GM12878 (cell line): Measurements from ENCODE around the gene SCN8A. TPM values are rescaled to one million over a fixed set of nuclear protein-coding genes. Genes with fewer than 3 reads are reported as not detected.

Source experiments
- ATAC-seq: fragments of 200-7000 bp; cut with Tn5 transposase; 3 replicates; pipeline ENCODE4 v1.9.1; 2020; ENCODE audit warnings: mild to moderate bottlenecking, moderate library complexity
- BruUV-seq: library from RNA; stranded (reverse); fragments of 400-500 nt; replicated peaks from 2 replicates; lab custom pipeline; 2021; lab: Mats Ljungman, UMichigan
- CTCF ChIA-PET: fragments of 300-600 bp; sonication (Branson Sonifier 250); formaldehyde crosslinking; extraction: SDS; loops from one replicate; lab custom pipeline; 2021; ENCODE audit warnings: inconsistent platforms; lab: Yijun Ruan, JAX
- POLR2A ChIA-PET: fragments of 350-600 bp; formaldehyde crosslinking; extraction: SDS; loops from one replicate; lab custom pipeline; 2021; ENCODE audit warnings: inconsistent platforms; lab: Charles Lee
- RAD21 ChIA-PET: fragments of 300-600 bp; sonication (Branson Sonifier 250); formaldehyde crosslinking; loops from one replicate; lab custom pipeline; 2023; ENCODE audit warnings: antibody characterized with exemption; ENCODE audit not compliant: unreplicated experiment; lab: Charles Lee
- SMC1A ChIA-PET: fragments of 300-600 bp; sonication (Branson Sonifier 250); formaldehyde crosslinking; loops from one replicate; lab custom pipeline; 2023; ENCODE audit not compliant: unreplicated experiment, uncharacterized antibody; lab: Charles Lee
- DNase-seq: peaks from one replicate; pipeline ENCODE4 v3.0.0-alpha.2; 2011; ENCODE audit warnings: low read depth, low spot score
- FAIRE-seq: peaks from 3 replicates; lab custom pipeline; 2011; peaks lifted over from hg19 to GRCh38; lab: Jason Lieb, UNC
- H2AFZ ChIP-seq: 2 replicates; pipeline ENCODE4 v1.6.0; 2011; ENCODE audit warnings: low read depth, low read length, control low read depth; ENCODE audit not compliant: control insufficient read depth
- H3K27ac ChIP-seq: 2 replicates; pipeline ENCODE4 v1.5.1; 2011; ENCODE audit warnings: control low read depth; ENCODE audit not compliant: control insufficient read depth, insufficient read depth
- H3K27me3 ChIP-seq, 2 experiments: replicated peaks in 1 of 2; 2 replicates each; pipeline versions ENCODE4 v1.6.0 to v1.6.1; 2011; ENCODE audit warnings: low read length in 1 of 2; ENCODE audit not compliant: control insufficient read depth in 2 of 2, insufficient read depth in 2 of 2
- H3K36me3 ChIP-seq, 2 experiments: 2 replicates each; pipeline ENCODE4 v1.5.1; 2011; ENCODE audit warnings: low read length in 1 of 2; ENCODE audit not compliant: control insufficient read depth in 2 of 2, insufficient read depth in 2 of 2
- H3K4me1 ChIP-seq: 2 replicates; pipeline ENCODE4 v1.6.1; 2011; ENCODE audit warnings: mild to moderate bottlenecking, low read length, moderate library complexity, mixed read lengths; ENCODE audit not compliant: control insufficient read depth, insufficient read depth
- H3K4me2 ChIP-seq: 2 replicates; pipeline ENCODE4 v1.6.0; 2011; ENCODE audit warnings: control low read depth; ENCODE audit not compliant: control insufficient read depth, insufficient read depth
- H3K4me3 ChIP-seq: fragments of 200-600 bp; sonication (generic); 2 replicates; pipeline ENCODE4 v1.5.1; 2016
- H3K79me2 ChIP-seq: 2 replicates; pipeline ENCODE4 v1.6.0; 2011; ENCODE audit warnings: low read length; ENCODE audit not compliant: control insufficient read depth, insufficient read depth
- H3K9ac ChIP-seq: 2 replicates; pipeline ENCODE4 v1.8.0; 2011; ENCODE audit warnings: low read length, control low read depth, mixed read lengths; ENCODE audit not compliant: control insufficient read depth, insufficient read depth
- H3K9me3 ChIP-seq: replicated peaks from 3 replicates; pipeline ENCODE4 v1.5.1; 2011; ENCODE audit warnings: mild to moderate bottlenecking, low read length; ENCODE audit not compliant: control insufficient read depth, insufficient read depth
- H4K20me1 ChIP-seq: 2 replicates; pipeline ENCODE4 v1.6.0; 2011; ENCODE audit not compliant: control insufficient read depth, insufficient read depth
- CBX3 ChIP-seq: fragments of 200-600 bp; sonication (generic); IDR thresholded peaks from 2 replicates; pipeline ENCODE4 v1.6.1; 2016; ENCODE audit warnings: low read depth, borderline replicate concordance
- CEBPB ChIP-seq, 2 experiments: fragments of 150-350 bp in 1 of 2; IDR thresholded peaks; 2 replicates each; pipeline ENCODE4 v1.6.1; 2012 to 2014; ENCODE audit warnings: low read depth in 2 of 2, low read length in 2 of 2, borderline replicate concordance in 1 of 2, inconsistent platforms in 1 of 2
- EP300 ChIP-seq, 2 experiments: fragments of 150-350 bp in 1 of 2; IDR thresholded peaks; 2 replicates each; pipeline ENCODE4 v1.6.1; 2011 to 2012; ENCODE audit warnings: low read depth in 2 of 2, low read length in 2 of 2, borderline replicate concordance in 1 of 2, improper control_type of control experiment in 1 of 2, inconsistent platforms in 1 of 2; ENCODE audit not compliant: control insufficient read depth in 1 of 2
- KDM1A ChIP-seq: fragments of 200-600 bp; sonication (generic); IDR thresholded peaks from 2 replicates; pipeline ENCODE4 v1.6.1; 2016; ENCODE audit warnings: borderline replicate concordance
- LARP7 ChIP-seq: fragments of 450-650 bp; IDR thresholded peaks from 2 replicates; pipeline ENCODE4 v1.6.1; 2017; ENCODE audit warnings: mild to moderate bottlenecking
- MTA3 ChIP-seq: IDR thresholded peaks from 2 replicates; pipeline ENCODE4 v1.6.1; 2012; ENCODE audit warnings: low read length, inconsistent platforms, borderline replicate concordance
- NFYB ChIP-seq: IDR thresholded peaks from 2 replicates; pipeline ENCODE4 v1.6.1; 2011; ENCODE audit warnings: low read depth, mild to moderate bottlenecking, low read length, improper control_type of control experiment, moderate library complexity; ENCODE audit not compliant: insufficient read depth
- SMAD5 ChIP-seq: IDR thresholded peaks from 2 replicates; pipeline ENCODE4 v1.6.1; 2016; ENCODE audit warnings: antibody characterized with exemption, low read depth
- SMARCA5 ChIP-seq: fragments of 450-650 bp; IDR thresholded peaks from 2 replicates; pipeline ENCODE4 v1.6.1; 2017; ENCODE audit warnings: mild to moderate bottlenecking
- STAT1 ChIP-seq: fragments of 450-650 bp; conservative IDR thresholded peaks from 2 replicates; pipeline ENCODE4 v1.6.1; 2014; ENCODE audit warnings: antibody characterized with exemption, mild to moderate bottlenecking
- SUZ12 ChIP-seq: fragments of 200-600 bp; sonication (generic); IDR thresholded peaks from one replicate; pipeline ENCODE4 v1.6.1; 2018; ENCODE audit warnings: antibody characterized with exemption, mild to moderate bottlenecking; ENCODE audit not compliant: unreplicated experiment
- TBL1XR1 ChIP-seq: IDR thresholded peaks from 2 replicates; pipeline ENCODE4 v1.6.1; 2012; ENCODE audit warnings: low read depth, low read length, improper control_type of control experiment
- WRNIP1 ChIP-seq: IDR thresholded peaks from 2 replicates; pipeline ENCODE4 v1.6.1; 2011; ENCODE audit warnings: low read depth, low read length, improper control_type of control experiment, borderline replicate concordance
- YBX1 ChIP-seq: fragments of 450-650 bp; IDR thresholded peaks from 2 replicates; pipeline ENCODE4 v1.6.1; 2016; ENCODE audit warnings: antibody characterized with exemption
- ZNF24 ChIP-seq: fragments of 450-650 bp; IDR thresholded peaks from 2 replicates; pipeline ENCODE4 v1.6.1; 2017; ENCODE audit warnings: antibody characterized with exemption, mild to moderate bottlenecking
- ZNF384 ChIP-seq: IDR thresholded peaks from 2 replicates; pipeline ENCODE4 v1.6.1; 2012; ENCODE audit warnings: low read depth, mild to moderate bottlenecking, low read length, improper control_type of control experiment, borderline replicate concordance
- WGBS: methylation state at CpG from one replicate; pipeline ENCODE4 v1.1.6; 2016; ENCODE audit warnings: low lambda C conversion rate; ENCODE audit not compliant: insufficient replicate concordance, insufficient coverage; ENCODE audit errors: missing lambda C conversion rate; 5-methylcytosine and 5-hydroxymethylcytosine counted together
- in situ Hi-C: fragments of 300-500 bp; cut with MboI; formaldehyde crosslinking; loops from 9 replicates; pipeline ENCODE4 v1.14.3; 2018; ENCODE audit warnings: mixed read lengths
- intact Hi-C: fragments of 100-400 bp; cut with micrococcal nuclease; formaldehyde crosslinking; loops from one replicate; pipeline ENCODE4 v1.14.2; 2022; ENCODE audit not compliant: unreplicated experiment
- polyA plus RNA-seq, 11 experiments: library from polyadenylated mRNA; depleted of rRNA in 4 of 11; unstranded in 6 of 11; stranded (reverse) in 5 of 11; fragments of >200 nt; fragmentation: Nextera tagmentation in 4 of 11; fragmentation: Illumina TruSeq in 1 of 11; extraction: Ambion mirVana in 4 of 11; extraction: Trizol in 1 of 11; gene quantifications; 1 replicate in 1 of 11; 2 replicates in 10 of 11; pipeline versions ENCODE4 v1.2.1 to v1.2.3, GENCODE V29; 2011 to 2016; ENCODE audit warnings: inconsistent platforms in 2 of 11, missing spikeins in 2 of 11, low read depth in 1 of 11
- total RNA-seq, 4 experiments: library from RNA; depleted of rRNA in 3 of 4; stranded (reverse); fragments of >200 nt in 3 of 4; fragmentation: Illumina TruSeq in 1 of 4; extraction: Trizol in 1 of 4; gene quantifications; 2 replicates each; pipeline versions ENCODE4 v1.2.1 to v1.2.3, GENCODE V29; 2013 to 2021
- TF ChIP-seq, protein P1 (sequence below): IDR thresholded peaks from 2 replicates; pipeline ENCODE4 v1.6.1; 2011; ENCODE audit warnings: low read depth, mild to moderate bottlenecking, low read length, moderate library complexity, borderline replicate concordance; ENCODE audit errors: extremely low read depth
- TF ChIP-seq, protein P2 (sequence below): fragments of 450-650 bp; IDR thresholded peaks from 2 replicates; pipeline ENCODE4 v1.6.1; 2017; ENCODE audit warnings: mild to moderate bottlenecking, low read depth, inconsistent platforms; ENCODE audit not compliant: poor library complexity, severe bottlenecking

The SCN8A gene
- total and polyA plus RNA-seq, 10 of the 15 experiments (the other 5 are each of a cell fraction or from before 2014, with no cell fraction given): 0.02 to 0.23 (median 0.06) TPM; not detected in 2

DNA sequence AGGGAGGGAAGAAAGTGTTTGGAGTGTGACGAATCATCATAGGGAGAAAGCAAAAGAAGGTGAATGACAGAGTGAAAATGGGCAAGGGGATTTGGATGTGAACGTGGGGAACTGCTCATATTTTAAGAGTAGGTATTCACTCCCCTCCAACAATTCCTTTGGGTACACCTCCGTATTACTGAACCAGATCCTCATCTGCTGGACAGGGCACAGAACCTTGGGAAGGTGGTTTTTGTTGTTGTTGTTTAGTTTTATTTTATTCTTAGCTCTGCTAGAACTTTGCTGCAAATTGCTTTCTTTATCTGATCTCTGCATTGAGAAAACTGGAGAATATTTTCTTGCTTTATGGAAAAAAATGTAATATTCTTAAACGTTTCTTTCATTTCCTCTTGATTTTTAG, 7.1 kb downstream of the SCN8A start:
- Histone ChIP-seq H2AFZ (no peak overlapping the region), H4K20me1 (no peaks in the 10 kb centered on the region), H3K4me2 (no peak overlapping the region), H3K27ac (no peak overlapping the region), H3K79me2 (no peaks in the 10 kb centered on the region), H3K9me3 (no peaks in the 10 kb centered on the region), H3K4me3 (no peak overlapping the region), H3K36me3 (no peaks in the 10 kb centered on the region), H3K9ac (no peak overlapping the region), H3K27me3 (no peaks in the 10 kb centered on the region; a peak in 1 of 4 replicates), H3K4me1 (no peaks in the 10 kb centered on the region)
- WGBS: 12% methylated on average over 4 of the region's 4 CpGs
- POLR2A ChIA-PET: no interaction called here
- no peak for FAIRE-seq
- no TSS peak for BruUV-seq
- SMC1A ChIA-PET: no interaction called here
- RAD21 ChIA-PET: no interaction called here
- no peak for TF ChIP-seq SMARCA5
- no peak for TF ChIP-seq STAT1
- TF ChIP-seq EP300 (IDR thresholded peaks at IDR 0.05; ENCODE audit: borderline replicate concordance in 1 of 2, control insufficient read depth in 1 of 2, low read depth in 2 of 2, low read length in 2 of 2): no peak
- TF ChIP-seq, protein P1, sequence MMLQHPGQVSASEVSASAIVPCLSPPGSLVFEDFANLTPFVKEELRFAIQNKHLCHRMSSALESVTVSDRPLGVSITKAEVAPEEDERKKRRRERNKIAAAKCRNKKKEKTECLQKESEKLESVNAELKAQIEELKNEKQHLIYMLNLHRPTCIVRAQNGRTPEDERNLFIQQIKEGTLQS: no peak
- TF ChIP-seq KDM1A: no peak
- no peak for TF ChIP-seq LARP7
- TF ChIP-seq TBL1XR1: no peak
- TF ChIP-seq CEBPB (IDR thresholded peaks at IDR 0.05; ENCODE audit: borderline replicate concordance in 1 of 2, low read depth in 2 of 2, low read length in 2 of 2): no peak
- TF ChIP-seq CBX3: no peak
- no peak for TF ChIP-seq MTA3
- TF ChIP-seq SMAD5: no peak
- no peak for TF ChIP-seq ZNF24
- no peak for TF ChIP-seq SUZ12
- TF ChIP-seq WRNIP1: no peak
- no peak for TF ChIP-seq NFYB
- no peak for TF ChIP-seq YBX1
- no peak for TF ChIP-seq ZNF384
- TF ChIP-seq, protein P2, sequence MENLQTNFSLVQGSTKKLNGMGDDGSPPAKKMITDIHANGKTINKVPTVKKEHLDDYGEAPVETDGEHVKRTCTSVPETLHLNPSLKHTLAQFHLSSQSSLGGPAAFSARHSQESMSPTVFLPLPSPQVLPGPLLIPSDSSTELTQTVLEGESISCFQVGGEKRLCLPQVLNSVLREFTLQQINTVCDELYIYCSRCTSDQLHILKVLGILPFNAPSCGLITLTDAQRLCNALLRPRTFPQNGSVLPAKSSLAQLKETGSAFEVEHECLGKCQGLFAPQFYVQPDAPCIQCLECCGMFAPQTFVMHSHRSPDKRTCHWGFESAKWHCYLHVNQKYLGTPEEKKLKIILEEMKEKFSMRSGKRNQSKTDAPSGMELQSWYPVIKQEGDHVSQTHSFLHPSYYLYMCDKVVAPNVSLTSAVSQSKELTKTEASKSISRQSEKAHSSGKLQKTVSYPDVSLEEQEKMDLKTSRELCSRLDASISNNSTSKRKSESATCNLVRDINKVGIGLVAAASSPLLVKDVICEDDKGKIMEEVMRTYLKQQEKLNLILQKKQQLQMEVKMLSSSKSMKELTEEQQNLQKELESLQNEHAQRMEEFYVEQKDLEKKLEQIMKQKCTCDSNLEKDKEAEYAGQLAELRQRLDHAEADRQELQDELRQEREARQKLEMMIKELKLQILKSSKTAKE: no peak
- CTCF ChIA-PET: no interaction called here
- ATAC-seq: no peak
- DNase-seq: no peak
- in situ Hi-C loops: no loop called here
- intact Hi-C loops: no loop called here
